ENCODE results near the gene ING2. TPM values are rescaled to one million over a fixed set of nuclear protein-coding genes. Genes with fewer than 3 reads are reported as not detected.
"Not testable (repeated sequence)": the region's sequence is repeated elsewhere in the genome, so short reads cannot be mapped to it uniquely, and the experiment has no call there.

Gene ING2
- total RNA-seq, 5 donors from 2014 or later (not counting 1 experiment from before 2014, with no cell fraction given) = 5.0 to 14.0 (median 7.6) TPM

DNA sequence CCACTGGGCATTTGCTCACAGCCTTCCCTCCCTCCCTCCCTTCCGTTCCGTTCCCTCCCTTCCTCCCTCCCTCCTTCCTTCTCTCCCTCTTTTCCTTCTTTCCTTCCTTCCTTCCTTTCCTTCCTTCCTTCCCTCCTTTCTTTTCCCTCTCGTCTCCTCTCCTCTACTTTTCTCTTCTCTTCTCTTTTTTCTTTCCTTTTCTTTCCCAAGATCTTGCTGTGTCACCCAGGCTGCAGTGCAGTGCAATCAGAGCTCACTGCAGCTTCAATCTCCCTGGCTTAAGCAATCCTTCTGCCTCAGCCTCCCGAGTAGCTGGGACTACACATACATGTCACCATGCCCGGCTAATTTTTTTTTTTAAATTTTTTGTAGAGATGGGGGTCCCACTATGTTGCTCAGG is 26.7 kb upstream of the ING2 start:
- CTCF ChIA-PET = interaction anchor here (0.9 to 1.4 kb wide), 2 partner anchors 25 to 30 kb away, joined by 3 to 4 read pairs; no protein-coding TSS in a partner anchor
- POLR2A ChIA-PET = no interaction called here

GRCh38 chr4:183478926-183479325 is 25.9 kb upstream of the ING2 start:
- DNase-seq = no peak
- Mint-ChIP-seq H3K27ac (no peak overlapping the region), H3K36me3 (no peaks in the 10 kb centered on the region), H3K27me3 (peaks cover 2 to 4% of the 10 kb centered on the region in 2 donors), H3K4me3 (no peak overlapping the region), H3K4me1 (no peaks in the 10 kb centered on the region), H3K9me3 (no peaks in the 10 kb centered on the region)
- H3K27ac ChIP-seq (ENCODE audit: low read length) = no peak overlapping the region
- H3K27me3 ChIP-seq (replicated peaks in 1 of 2; ENCODE audit: control insufficient read depth in 2 of 2, extremely low read depth in 1 of 2, insufficient read depth in 2 of 2, low read length in 1 of 2) = peaks cover 0 to 5% of the 10 kb centered on the region in 2 experiments
- H3K36me3 ChIP-seq (ENCODE audit: control insufficient read depth in 2 of 2, extremely low read depth in 1 of 2, insufficient read depth in 1 of 2, low read length in 1 of 2) = no peaks in the 10 kb centered on the region
- no peaks in the 10 kb centered on the region for H3K9me3 ChIP-seq
- no peak overlapping the region for H3K4me3 ChIP-seq (ENCODE audit: control insufficient read depth in 1 of 2, extremely low read depth in 1 of 2, low read length in 1 of 2)
- ChIA-PET POLR2A (no interaction called here), CTCF (interaction anchor here (0.9 to 1.4 kb wide), 2 partner anchors 26 to 31 kb away, joined by 3 to 4 read pairs; no protein-coding TSS in a partner anchor)
- no peak for ATAC-seq (replicated peaks in 1 of 4)
- H3K4me1 ChIP-seq (ENCODE audit: control insufficient read depth in 1 of 2, extremely low read depth in 1 of 2, insufficient read depth in 2 of 2, low read length in 2 of 2) = no peaks in the 10 kb centered on the region
- 80% methylated on average over 1 of the region's 2 CpGs for WGBS (ENCODE audit: insufficient coverage)

More for the DNA sequence above, 26.7 kb upstream of the ING2 start:
- no peak overlapping the region for H3K4me3 ChIP-seq (ENCODE audit: control insufficient read depth in 1 of 2, extremely low read depth in 1 of 2, low read length in 1 of 2)
- 84% methylated on average over 3 of the region's 5 CpGs for WGBS (ENCODE audit: insufficient coverage)
- H3K27ac ChIP-seq (ENCODE audit: low read length) = no peak overlapping the region
- H3K9me3 Mint-ChIP-seq = no peaks in the 10 kb centered on the region
- no peaks in the 10 kb centered on the region for H3K36me3 Mint-ChIP-seq
- H3K9me3 ChIP-seq = no peaks in the 10 kb centered on the region
- H3K27me3 Mint-ChIP-seq = peaks cover 2 to 4% of the 10 kb centered on the region in 2 donors
- DNase-seq (no peak), ATAC-seq (replicated peaks in 1 of 4) (no peak)
- no peaks in the 10 kb centered on the region for H3K36me3 ChIP-seq (ENCODE audit: control insufficient read depth in 2 of 2, extremely low read depth in 1 of 2, insufficient read depth in 1 of 2, low read length in 1 of 2)
- no peak overlapping the region for H3K27ac Mint-ChIP-seq
- H3K4me3 Mint-ChIP-seq = no peak overlapping the region
- H3K4me1 ChIP-seq (ENCODE audit: control insufficient read depth in 1 of 2, extremely low read depth in 1 of 2, insufficient read depth in 2 of 2, low read length in 2 of 2) = no peaks in the 10 kb centered on the region
- peaks cover 0 to 5% of the 10 kb centered on the region in 2 experiments for H3K27me3 ChIP-seq (replicated peaks in 1 of 2; ENCODE audit: control insufficient read depth in 2 of 2, extremely low read depth in 1 of 2, insufficient read depth in 2 of 2, low read length in 1 of 2)
- no peaks in the 10 kb centered on the region for H3K4me1 Mint-ChIP-seq

DNA sequence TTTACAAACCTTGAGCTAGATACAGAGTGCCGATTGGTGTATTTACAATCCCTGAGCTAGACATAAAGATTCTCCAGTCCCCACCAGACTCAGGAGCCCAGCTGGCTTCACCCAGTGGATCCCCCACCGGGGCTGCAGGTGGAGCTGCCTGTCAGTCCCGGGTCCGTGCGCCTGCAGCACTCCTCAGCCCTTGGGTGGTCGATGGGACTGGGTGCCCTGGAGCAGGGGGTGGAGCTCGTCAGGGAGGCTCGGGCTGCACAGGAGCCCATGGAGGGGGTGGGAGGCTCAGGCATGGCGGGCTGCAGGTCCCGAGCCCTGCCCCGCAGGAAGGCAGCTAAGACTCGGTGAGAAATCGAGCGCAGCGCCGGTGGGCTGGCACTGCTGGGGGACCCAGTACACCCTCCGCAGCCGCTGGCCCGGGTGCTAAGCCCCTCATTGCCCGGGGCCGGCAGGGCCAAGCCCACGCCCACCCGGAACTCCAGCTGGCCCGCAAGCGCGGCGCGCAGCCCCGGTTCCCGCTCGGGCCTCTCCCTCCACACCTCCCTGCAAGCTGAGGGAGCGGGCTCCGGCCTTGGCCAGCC is 22.3 kb upstream of the ING2 start:
- H3K27ac Mint-ChIP-seq; H3K27ac ChIP-seq (ENCODE audit: low read length); H3K4me3 Mint-ChIP-seq; POLR2A ChIA-PET; H3K9me3 Mint-ChIP-seq; CTCF ChIA-PET; H3K27me3 ChIP-seq (replicated peaks in 1 of 2; ENCODE audit: control insufficient read depth in 2 of 2, extremely low read depth in 1 of 2, insufficient read depth in 2 of 2, low read length in 1 of 2); H3K9me3 ChIP-seq; H3K36me3 ChIP-seq (ENCODE audit: control insufficient read depth in 2 of 2, extremely low read depth in 1 of 2, insufficient read depth in 1 of 2, low read length in 1 of 2); ATAC-seq (replicated peaks in 1 of 4); H3K27me3 Mint-ChIP-seq; H3K4me1 Mint-ChIP-seq; H3K4me3 ChIP-seq (ENCODE audit: control insufficient read depth in 1 of 2, extremely low read depth in 1 of 2, low read length in 1 of 2); H3K4me1 ChIP-seq (ENCODE audit: control insufficient read depth in 1 of 2, extremely low read depth in 1 of 2, insufficient read depth in 2 of 2, low read length in 2 of 2); H3K36me3 Mint-ChIP-seq; DNase-seq: not testable (repeated sequence)
- 100% methylated on average over 1 of the region's 33 CpGs for WGBS (ENCODE audit: insufficient coverage)

- POLR2A ChIA-PET = no interaction called here
- ATAC-seq (replicated peaks in 1 of 4) = no peak
- H3K36me3 ChIP-seq (ENCODE audit: control insufficient read depth in 2 of 2, extremely low read depth in 1 of 2, insufficient read depth in 1 of 2, low read length in 1 of 2) = no peaks in the 10 kb centered on the region
- Mint-ChIP-seq H3K27me3 (no peaks in the 10 kb centered on the region), H3K27ac (no peak overlapping the region), H3K4me3 (no peak overlapping the region), H3K4me1 (no peaks in the 10 kb centered on the region), H3K36me3 (no peaks in the 10 kb centered on the region), H3K9me3 (no peaks in the 10 kb centered on the region)
- H3K27me3 ChIP-seq (replicated peaks in 1 of 2; ENCODE audit: control insufficient read depth in 2 of 2, extremely low read depth in 1 of 2, insufficient read depth in 2 of 2, low read length in 1 of 2) = peaks cover 0 to 5% of the 10 kb centered on the region in 2 experiments
- H3K4me1 ChIP-seq (ENCODE audit: control insufficient read depth in 1 of 2, extremely low read depth in 1 of 2, insufficient read depth in 2 of 2, low read length in 2 of 2) = no peaks in the 10 kb centered on the region
- WGBS (ENCODE audit: insufficient coverage) = 93% methylated on average over 3 of the region's 7 CpGs
- no peak overlapping the region for H3K4me3 ChIP-seq (ENCODE audit: control insufficient read depth in 1 of 2, extremely low read depth in 1 of 2, low read length in 1 of 2)
- no peaks in the 10 kb centered on the region for H3K9me3 ChIP-seq
- H3K27ac ChIP-seq (ENCODE audit: low read length) = no peak overlapping the region
- no peak for DNase-seq
- CTCF ChIA-PET = no interaction called here
Observed at GRCh38 chr4:183483997-183484396, 20.9 kb upstream of the ING2 start.

DNA sequence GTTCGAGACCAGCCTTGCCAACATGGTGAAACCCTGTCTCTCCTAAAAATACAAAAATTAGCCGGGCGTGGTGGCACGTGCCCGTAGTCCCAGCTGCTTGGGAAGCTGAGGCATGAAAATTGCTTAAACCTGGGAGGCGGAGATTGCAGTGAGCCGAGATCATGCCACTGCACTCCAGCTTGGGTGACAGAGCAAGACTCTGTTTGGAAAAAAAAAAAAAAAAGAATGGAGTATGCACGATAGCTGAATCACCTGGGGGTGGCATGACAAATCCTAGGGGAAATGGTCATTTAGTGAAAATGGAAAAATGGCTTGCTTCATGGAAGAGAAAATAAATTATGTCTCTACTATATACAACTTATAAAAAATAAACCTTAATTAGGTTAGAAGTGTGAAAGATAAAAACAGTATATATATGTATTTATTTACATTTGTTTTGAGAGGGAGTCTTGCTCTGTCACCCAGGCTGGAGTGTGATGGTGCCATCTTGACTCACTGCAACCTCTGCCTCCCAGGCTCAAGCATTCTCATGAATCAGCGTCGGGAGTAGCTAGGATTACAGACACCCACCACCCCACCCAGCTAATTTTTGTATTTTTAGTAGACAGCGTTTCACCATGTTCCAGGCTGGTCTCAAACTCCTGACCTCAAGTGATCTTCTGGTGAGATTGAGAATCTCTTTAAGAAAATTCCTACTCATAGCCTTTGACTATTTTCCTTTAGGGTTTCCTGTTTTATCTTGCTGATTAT is 19.3 kb upstream of the ING2 start:
- H3K4me1 ChIP-seq (ENCODE audit: control insufficient read depth in 1 of 2, extremely low read depth in 1 of 2, insufficient read depth in 2 of 2, low read length in 2 of 2) = no peaks in the 10 kb centered on the region
- no peak overlapping the region for H3K27ac ChIP-seq (ENCODE audit: low read length)
- no peak overlapping the region for H3K4me3 ChIP-seq (ENCODE audit: control insufficient read depth in 1 of 2, extremely low read depth in 1 of 2, low read length in 1 of 2)
- ATAC-seq (replicated peaks in 1 of 4) (no peak), DNase-seq (no peak)
- Mint-ChIP-seq H3K27ac (no peak overlapping the region), H3K9me3 (no peaks in the 10 kb centered on the region), H3K27me3 (no peaks in the 10 kb centered on the region), H3K4me1 (no peaks in the 10 kb centered on the region), H3K4me3 (no peak overlapping the region), H3K36me3 (no peaks in the 10 kb centered on the region)
- WGBS (ENCODE audit: insufficient coverage) = no CpG with 5 or more reads among the region's 11 CpGs
- H3K36me3 ChIP-seq (ENCODE audit: control insufficient read depth in 2 of 2, extremely low read depth in 1 of 2, insufficient read depth in 1 of 2, low read length in 1 of 2) = no peaks in the 10 kb centered on the region
- ChIA-PET POLR2A (interaction anchor here in 1 of 2 donors (0.6 kb wide), 1 partner anchor 19 kb away, joined by 3 read pairs; no protein-coding TSS in a partner anchor), CTCF (no interaction called here)
- H3K9me3 ChIP-seq = no peaks in the 10 kb centered on the region
- H3K27me3 ChIP-seq (replicated peaks in 1 of 2; ENCODE audit: control insufficient read depth in 2 of 2, extremely low read depth in 1 of 2, insufficient read depth in 2 of 2, low read length in 1 of 2) = no peaks in the 10 kb centered on the region

- Mint-ChIP-seq H3K27me3 (no peaks in the 10 kb centered on the region), H3K27ac (no peak overlapping the region), H3K9me3 (peaks cover 0 to 6% (median 5%) of the 10 kb centered on the region in 3 donors), H3K4me1 (no peaks in the 10 kb centered on the region), H3K36me3 (peaks cover 12% of the 10 kb centered on the region), H3K4me3 (no peak overlapping the region)
- Histone ChIP-seq H3K36me3 (ENCODE audit: control insufficient read depth in 2 of 2, extremely low read depth in 1 of 2, insufficient read depth in 1 of 2, low read length in 1 of 2) (no peaks in the 10 kb centered on the region), H3K27me3 (replicated peaks in 1 of 2; ENCODE audit: control insufficient read depth in 2 of 2, extremely low read depth in 1 of 2, insufficient read depth in 2 of 2, low read length in 1 of 2) (no peaks in the 10 kb centered on the region), H3K4me3 (ENCODE audit: control insufficient read depth in 1 of 2, extremely low read depth in 1 of 2, low read length in 1 of 2) (no peak overlapping the region), H3K27ac (ENCODE audit: low read length) (no peak overlapping the region), H3K9me3 (no peaks in the 10 kb centered on the region), H3K4me1 (ENCODE audit: control insufficient read depth in 1 of 2, extremely low read depth in 1 of 2, insufficient read depth in 2 of 2, low read length in 2 of 2) (no peaks in the 10 kb centered on the region)
- DNase-seq = no peak
- ChIA-PET POLR2A (no interaction called here), CTCF (no interaction called here)
- 100% methylated on average over 2 of the region's 3 CpGs for WGBS (ENCODE audit: insufficient coverage)
- ATAC-seq (replicated peaks in 1 of 4) = no peak
Observed at GRCh38 chr4:183492791-183493222, 12.1 kb upstream of the ING2 start.
